Measurements from ENCODE around the gene CEP295NL.
"Not testable (repeated sequence)": the region's sequence is repeated elsewhere in the genome, so short reads cannot be mapped to it uniquely, and the experiment has no call there.

CEP295NL gene

DNA sequence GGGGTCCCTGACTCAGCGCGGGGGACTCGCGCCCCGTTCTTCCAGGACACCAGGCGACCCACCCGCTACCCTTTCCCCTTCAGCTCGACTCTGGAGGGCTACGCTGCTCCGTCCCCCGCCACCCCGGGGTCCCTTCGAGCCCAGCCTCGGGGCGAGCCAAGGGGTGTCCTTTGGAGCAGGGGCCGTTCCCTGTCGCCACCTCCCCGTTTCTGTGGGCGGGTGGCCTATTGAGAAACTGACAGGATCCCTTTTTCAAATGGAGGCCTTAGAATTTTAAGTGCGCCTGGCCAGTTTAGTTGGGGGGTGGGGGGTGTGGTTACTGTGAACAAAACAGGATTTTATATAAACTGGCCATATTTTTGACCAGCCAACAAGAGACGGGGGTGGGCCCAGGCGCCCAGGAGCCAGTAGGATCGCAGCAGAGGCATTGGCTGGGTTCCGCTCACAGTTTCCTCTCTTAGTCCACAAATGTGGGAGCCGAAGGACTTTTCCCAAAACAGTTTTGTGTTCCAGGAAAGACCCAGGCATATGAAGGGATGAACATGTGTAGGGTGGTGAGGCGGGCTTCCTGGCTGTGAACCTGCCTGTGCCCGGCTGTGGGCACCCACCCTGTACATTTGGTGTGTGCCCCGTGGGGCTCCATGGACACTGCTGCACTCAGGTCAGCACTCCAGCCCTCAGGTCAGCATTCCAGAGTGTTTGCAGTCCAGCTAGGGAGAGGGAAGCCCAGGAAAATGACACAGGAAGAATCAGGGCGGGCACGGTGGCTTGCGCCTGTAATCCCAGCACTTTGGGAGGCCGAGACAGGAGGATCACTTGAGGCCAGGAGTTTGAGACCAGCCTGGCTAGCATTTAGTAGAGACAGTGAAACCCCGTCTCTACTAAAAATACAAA, 22.9 kb upstream of the CEP295NL start:
- no peak for DNase-seq

DNA sequence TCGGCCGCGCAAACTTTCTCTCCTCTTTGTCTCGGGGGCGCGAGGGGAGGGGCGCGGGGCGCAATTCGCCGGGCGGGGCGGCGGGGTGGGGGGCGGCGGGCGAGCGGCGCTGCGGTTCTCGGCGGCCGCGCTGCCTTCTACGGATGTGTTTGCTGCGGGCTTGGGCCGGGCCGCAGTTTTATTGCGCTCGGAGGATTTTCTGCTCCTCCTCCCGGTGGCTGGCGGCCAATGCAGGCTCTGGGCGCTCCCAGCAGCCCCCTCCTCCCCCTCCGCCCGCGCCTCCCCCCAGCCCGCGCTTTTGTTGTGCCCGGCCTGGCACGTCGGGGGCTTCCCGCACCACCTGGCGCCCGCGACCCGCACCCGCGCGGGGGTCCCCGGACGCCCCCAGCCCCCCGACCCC, 22.2 kb upstream of the CEP295NL start, which contains the start of gene TIMP2:
TIMP2 (minus strand) TSS at position 154 of the 400 bp plus-strand sequence. CDS start 299 bp downstream, outside the sequence.
- DNase-seq, result peak; percentile 60

DNA sequence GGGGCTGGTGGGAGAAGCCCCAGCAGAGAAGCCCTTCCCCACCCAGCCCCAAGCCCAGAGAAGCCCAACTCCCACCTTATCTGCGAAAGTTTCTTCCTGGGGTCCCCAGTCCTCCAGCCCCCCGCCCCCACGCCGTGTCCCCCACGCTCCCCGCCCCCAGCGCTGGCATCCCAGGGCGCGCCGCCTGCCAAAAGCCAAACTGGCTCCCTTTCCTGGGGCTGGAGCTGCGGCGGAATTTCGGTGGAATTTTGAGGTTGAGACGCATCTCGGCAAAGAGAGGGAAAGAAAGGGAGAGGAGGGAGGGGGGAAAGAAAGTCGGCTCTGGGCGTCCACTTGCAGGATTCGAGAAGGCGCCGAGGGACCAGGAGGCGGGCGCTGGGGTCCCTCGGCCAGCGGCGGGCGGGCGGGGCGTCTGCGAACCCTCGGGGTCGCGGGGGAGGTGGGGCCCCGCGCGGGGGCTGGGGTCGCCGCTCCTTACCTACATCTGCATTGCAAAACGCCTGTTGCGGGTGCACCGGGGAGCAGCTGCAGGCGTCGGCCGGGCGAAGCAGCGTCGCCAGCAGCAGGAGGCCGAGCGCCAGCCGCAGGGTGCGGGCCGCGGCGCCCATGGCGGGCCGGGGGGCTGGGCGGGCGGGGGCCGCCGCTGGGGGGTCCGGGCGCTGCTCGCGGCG, 21.6 kb upstream of the CEP295NL start:
- no peak for DNase-seq

DNA sequence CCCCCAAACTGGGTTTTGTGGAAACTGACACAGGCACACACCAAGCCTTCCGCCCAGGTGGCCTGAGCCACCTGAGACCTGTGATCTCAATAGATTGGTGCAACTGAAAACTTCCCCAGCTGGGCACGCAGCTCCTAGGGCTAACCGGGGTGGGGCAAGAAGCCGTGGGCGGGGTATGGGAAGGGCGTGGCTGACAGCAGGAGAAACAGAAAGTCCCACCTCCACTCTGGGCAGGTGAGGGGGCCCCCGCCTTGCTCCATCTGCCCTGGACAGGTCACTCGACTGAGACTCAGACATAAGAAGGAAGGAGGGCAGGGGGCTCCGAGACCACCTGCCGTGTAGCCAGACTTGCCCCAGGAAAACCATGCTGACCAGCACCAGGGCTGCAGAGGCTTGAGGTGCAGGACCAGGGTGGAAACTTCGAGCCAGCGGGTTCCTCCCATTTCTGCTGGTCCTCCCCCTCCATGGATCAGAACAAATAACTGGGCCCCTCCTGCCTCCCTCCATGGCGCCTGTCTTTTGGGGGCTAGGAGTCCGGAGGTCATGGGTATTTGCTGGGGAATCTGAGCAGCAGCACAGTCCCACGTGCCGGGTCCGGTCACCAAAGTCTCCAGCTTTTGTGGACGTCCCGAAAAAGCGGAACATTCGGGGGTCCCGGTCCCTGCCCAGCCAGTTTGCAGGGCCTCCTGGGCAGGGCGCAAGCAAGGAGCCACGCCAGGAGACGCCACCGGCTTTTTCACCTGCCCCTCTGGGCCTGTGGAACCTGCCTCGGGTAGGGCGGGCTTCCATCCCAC, 20.9 kb upstream of the CEP295NL start:
- peak; percentile 35 for DNase-seq

DNA sequence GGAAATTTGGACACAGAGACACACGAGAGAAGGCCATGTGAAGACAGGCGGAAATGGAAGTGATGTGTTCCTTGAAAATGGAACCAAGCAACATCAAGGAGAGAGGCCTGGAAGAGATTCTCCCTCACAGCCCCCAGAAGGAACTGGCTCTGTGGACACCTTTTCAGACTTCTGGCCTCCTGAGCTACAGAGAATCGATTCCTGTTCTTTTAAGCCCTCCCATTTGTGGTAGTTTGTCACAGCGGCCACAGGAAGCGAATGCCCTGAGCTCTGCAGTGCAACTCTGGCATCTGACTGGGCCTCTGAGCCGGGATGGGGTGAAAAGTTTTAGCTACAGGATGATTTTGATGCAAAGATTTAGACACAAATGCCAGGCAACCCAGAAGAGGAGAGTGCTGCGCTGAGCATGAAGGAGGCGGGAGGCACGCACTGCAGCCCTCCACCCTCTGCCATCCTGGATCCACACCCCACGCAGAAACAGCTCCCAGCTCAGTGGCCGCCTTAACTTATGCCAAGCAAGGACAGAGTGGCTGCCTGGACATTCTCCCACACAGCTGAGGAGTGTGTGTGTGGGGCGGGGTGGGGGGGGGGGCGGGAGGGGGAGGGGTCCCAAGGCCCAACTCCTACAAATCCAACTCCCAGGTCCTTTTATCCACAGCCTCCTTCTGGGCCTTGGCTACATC, 20.0 kb upstream of the CEP295NL start:
- DNase-seq, result no peak

DNA sequence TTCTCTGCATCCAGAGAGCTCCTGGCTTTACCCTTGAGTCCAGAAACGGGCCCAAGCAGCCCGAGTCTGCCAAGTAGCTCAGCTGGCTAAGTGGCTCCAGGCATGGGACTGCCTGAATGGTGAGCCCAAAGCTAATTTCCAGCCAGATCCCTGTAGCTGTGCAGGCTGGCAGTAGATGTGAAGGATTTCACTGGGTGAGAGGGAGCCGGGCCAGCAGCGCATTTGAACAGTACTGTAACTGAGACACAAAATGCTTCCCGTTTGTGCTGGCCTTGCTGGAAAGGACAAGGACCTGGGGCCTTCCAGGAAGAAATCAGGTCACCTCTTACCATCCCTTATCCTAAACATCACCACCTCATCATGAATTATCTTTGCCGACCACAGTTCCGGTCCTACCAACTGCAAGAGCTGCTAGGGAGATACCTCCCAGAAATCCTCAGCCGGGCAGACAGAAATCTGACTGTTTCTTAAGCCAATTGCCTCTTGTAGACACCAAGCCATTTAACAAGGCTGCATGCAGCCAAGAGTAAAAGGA, 18.5 kb upstream of the CEP295NL start:
- DNase-seq, result no peak

DNA sequence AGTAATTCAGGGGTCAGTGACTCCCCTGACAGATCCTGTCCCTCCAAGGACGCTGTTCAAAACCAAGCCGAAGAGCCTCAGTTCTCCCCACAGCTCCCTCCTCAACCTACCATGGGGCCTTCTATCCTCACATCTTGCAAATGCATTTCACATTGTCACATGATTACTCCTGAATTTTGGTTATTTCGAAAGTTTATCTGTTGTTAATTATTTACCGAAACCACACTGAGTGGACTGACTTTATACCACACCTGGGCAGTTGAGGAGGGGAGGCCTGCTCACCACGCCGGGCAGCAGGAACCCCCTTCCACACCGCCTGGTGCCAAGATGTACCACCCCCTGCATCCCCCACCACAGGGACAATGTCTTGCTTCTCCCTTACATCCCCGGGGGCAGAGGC, 17.5 kb upstream of the CEP295NL start:
- no peak for DNase-seq

DNA sequence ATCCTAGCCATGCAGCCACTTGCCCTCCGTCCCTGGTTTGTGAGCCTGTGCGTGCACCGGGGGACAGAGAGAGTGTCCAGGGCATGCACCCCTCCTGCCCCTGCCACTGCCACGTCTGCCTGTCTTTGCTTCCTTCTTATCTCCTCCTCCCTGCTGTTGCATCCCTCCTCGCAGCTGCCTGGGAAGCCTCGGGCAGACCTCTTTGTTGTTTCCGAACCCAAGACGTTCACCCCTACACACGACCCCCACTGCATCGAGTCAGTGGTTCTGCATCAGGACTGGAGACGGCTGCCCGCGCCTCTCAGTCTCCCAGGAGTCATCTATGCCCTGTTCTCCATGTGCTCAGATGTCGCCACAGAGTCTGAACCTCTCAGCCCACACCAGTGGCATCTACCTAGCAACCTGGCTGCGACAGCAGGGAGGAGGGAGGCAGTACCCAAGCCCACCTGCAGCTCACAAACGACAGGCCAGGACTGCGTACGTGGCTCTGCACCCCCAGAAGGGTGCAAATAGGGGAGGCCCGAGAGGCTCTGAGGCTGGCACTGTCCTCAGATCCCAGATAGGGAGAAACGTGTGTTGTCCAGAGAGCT, 17.0 kb upstream of the CEP295NL start:
- no peak for DNase-seq

DNA sequence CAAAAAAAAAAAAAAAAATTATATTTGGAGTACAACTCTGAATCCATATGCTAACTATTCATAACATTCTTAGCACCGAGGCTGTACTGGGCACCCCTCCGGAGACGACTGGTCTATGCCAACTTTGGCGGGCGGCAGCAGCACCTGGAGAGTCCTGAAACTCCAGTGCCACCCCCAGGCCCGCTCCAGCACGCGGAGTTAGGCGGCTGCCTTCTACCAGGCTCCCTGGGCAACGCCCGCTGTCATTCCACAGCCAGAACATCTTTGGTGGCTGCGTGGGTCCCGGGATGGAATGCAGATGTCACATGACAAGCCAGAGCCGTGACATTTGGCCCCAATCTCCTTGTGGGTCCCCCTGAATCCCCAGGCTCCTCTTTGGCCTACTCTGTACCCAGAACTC, 16.0 kb upstream of the CEP295NL start:
- no peak for DNase-seq

DNA sequence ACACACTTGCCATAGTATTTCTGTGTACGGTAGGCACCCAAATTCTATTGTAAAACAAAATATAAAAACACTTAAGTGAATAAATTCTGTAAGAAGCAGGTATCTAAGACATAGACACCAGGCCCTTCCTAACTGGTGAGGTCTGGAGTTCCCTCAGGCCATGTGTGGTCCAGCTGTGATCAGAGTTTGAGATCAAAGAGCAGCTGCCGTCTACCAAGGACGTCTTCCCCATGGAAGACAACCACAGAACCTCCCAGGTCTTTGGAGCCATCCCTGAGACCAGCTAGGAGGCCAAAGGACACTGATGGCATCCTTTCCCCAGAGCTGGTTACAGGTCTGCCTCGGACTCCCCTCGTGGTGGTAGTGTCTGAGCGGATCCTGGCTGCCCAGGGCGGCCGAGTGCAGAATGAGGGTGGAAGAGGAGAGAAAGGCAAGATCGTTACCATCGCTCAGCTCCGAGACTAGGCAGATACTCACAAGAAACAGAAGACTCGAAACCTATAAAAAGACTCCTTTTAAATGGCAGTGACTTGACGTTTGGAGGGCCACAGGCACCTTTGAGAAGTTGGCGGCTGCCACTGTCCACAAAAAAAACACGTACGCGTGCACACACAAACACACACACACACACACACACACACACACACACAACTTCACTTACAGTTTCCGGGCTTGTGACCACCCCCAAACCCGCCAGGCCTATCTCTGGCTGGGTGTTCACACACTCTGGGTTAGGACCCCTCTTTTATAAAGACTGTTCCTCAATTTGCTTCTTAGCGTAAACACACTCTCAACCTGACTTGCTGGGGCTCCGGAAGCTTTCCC, 14.7 kb upstream of the CEP295NL start:
- DNase-seq, result no peak

DNA sequence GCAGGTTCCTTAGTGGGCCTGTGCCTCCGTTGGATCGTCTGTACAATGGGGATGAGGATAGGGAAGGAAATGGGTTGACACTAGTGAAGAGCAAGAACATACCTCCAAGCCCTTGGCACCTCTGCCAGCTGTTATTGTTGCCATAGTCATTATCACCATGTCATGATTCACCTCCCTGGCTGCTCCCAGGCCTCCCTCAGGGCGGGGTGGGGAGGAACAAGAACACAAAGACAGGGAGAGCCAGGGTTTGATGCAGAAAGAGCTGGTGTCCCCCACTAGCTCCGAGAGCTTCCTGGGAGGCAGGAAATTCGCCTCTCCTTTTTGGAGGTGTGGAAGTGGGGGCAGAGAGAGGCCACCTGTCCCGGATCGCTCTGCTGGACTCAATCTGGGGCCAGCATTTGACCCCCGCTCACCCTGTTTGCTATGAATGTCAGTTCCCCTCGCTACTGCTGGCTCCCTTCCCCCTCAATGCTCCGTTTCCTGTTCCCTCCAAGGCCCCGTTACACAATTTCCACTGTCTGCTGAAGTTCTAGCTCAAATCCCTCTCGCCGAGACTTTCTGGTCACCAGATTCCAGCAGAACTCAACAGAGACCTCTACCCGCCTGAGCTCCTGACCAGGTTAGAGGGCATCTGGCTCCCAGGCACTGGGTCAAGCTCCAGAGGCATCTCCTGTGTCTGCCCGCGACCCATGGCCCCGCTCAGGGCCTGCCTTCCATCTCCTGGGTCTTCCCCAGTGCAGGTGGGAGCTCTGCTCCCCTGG, 13.1 kb upstream of the CEP295NL start:
- no peak for DNase-seq

DNA sequence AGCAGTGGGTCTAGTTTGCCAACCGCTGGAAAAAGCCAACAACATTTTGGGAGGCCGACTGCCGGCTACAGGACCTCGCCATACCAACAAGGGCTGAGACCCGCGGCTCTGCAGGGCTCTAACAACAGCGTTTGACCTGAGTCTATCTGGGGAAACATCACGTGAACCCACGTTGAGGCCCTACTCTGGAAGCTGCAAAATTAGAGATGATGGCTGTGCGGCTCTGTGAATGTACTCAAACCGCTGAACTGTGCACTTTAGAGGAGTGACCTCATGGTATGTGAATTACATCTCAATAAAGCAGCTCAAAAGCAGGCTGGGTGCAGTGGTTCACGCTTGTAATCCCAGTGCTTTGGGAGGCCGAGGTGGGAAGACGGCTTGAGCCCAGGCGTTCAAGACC, 10.1 kb upstream of the CEP295NL start:
- DNase-seq, result no peak

DNA sequence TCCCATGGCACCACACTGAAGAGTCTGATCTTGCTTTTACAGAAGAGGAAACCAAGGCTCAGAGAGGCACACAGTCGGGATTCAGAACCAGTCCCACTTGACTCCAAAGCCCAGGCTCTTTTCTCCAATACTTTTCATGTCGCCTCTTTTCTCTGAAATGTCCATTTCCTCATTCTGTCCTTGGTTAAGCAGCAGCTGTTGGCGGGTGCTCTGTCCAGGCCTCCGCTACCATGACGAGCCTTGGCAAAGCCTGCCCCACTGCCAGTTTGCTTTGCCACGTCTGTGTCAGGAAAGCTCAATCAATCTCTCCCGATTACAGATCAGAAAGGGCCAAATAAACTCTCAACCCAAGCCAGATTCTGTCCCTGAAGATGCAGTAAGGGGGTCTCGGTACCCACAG, 9.1 kb upstream of the CEP295NL start:
- no peak for DNase-seq

DNA sequence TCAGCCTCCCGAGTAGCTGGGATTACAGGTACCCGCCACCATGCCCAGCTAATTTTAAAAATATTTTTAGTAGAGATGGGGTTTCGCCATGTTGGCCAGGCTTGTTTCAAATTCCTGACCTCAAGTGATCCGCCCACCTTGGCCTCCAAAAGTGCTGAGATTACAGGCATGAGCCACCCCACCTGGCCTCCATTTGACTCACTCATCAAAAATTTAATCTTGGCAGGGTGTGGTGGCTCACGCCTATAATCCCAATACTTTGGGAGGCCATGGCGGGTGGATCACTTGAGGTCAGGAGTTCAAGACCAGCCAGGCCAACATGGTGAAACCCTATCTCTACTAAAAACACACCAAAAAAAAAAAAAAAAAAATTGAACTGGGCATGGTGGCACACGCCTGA, 8.5 kb upstream of the CEP295NL start:
- DNase-seq, result not testable (repeated sequence)

DNA sequence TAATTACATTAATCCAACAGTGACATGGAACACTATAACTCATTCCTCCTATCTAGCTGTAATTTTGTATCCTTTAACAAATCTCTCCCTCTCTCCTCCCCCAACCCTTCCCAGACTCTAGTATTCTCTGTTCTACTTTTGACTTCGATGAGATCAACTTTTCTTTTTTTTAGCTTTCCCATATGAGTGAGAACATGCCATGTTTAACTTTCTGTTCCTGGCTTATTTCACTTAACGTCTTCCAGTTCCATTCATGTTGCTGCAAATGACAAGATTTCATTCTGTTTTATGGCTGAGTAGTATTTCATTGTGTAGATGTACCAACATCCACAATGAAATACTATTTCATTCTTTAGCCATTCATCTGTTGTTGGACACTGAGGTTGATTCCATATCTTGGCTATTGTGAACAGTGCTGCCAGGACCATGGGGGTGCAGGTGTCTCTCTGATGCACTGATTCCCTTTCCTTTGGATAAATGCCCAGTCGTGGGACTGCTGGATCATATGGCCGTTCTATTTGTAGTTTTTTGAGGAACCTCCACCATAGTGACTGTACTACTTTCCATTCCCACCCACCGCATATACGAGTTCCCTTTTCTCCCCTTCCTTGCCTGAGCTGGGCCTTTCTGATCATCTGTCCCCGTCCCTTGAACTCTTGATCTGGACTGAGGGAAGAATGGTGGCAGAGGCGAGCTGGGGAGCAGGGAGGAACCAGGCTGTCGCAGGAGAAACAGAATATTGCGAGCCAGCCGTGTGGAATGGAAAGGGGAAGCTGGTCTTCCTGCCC, 7.7 kb upstream of the CEP295NL start:
- no peak for DNase-seq

DNA sequence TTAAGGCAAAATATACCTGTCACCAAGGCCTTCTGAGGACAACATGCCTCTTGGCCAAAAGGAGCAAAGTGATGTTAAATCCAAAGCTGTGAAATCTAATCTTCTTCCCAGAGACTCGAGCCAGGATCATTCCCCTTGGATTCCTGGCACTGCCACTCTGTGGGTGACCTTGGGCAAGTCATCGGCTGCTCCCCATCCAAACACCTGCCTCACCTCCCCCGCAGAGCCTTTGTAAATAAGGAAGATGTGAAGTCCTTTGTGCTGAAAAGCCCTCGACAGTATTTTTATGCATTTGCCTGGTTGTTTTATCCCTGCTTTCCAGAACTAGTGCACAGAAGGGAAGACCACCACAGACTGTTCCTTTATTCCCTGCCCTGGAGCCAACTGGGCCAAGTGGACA, 5.4 kb upstream of the CEP295NL start:
- no peak for DNase-seq

DNA sequence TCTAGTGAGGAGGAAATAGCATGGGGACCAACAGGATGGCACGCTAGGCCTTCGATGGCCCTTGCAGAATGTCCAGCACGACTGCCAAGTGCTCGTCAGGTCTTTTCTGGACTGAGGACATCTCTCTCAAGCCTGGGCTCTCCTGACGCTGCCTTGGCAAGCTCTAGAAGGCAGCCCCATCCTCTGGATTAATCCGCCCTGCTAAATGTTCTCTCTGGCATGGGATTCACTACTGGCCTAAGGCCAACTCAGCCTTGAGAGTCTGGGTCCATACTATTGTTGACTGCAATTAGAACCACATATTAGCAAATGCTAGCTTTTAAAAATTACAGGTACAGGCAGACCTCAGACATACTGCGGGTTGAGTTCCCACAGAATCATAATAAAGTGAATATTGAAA, 2.5 kb upstream of the CEP295NL start:
- DNase-seq, result no peak

DNA sequence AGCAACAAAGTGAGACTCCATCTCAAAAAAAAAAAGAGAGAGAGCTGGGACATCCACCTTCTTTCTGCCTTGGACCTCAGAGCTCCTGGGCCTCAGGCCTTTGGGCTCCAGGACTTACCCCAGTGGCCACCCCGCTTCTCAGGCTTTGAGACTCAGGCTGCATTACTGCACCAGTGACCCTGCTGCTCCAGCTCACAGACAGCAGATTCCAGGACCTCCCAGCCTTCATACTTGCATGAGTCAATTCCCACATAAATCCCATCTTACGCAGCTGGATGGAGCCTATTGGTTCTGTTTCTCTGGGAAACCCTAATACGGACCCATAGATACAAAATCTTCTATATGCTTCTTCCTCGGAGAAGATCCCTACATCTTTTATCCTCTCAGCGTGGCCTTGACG, 2.1 kb upstream of the CEP295NL start:
- no peak for DNase-seq

DNA sequence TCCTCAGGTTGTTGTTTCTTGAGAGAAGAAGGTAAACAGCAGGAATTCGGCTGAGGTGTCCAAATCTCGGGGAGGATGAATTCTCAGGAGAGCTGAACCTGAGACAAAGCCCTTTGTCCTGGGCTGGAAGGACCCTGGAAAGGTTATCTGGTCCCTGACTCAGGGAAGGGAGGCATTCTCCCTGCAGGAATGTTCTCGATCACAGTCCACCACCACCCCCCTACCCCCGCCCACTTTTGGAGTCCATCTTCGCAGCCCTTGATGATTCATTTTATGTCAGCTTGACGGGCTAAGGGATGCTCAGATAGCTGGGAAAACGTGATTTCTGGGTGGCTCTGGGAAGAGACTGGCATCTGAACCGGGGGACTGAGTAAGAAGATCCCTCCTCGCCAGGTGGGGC, 1.4 kb upstream of the CEP295NL start:
- no peak for DNase-seq

DNA sequence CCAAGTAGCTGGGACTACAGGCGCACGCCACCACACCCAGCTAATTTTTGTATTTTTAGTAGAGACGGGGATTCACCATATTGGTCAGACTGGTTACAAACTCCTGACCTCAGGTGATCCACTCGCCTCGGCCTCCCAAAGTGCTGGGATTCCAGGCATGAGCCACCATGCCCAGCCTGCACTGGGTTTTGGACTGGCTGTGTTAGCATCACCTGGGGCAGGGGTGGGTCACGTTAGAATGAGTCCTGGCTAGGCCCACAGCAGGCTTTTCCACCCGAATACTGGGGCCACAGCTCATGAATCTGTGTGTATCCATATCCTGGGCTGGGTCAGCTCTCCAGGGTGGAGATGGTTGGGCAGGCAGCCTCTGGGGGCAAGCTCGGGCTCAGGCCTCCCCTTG, 770 bp downstream of the CEP295NL start:
- not testable (repeated sequence) for DNase-seq
